GM19193 (cell line): ENCODE data around the gene ANKRD7.

ENCODE experiments used
- POLR2A ChIP-seq: IDR thresholded peaks from 4 replicates; pipeline ENCODE4 v1.6.1; 2011; ENCODE audit not compliant: insufficient read depth, insufficient read length; ENCODE audit errors: extremely low read depth

ANKRD7 gene

GRCh38 chr7:118286131-118286530, 61.6 kb downstream of the ANKRD7 start:
- no peak for TF ChIP-seq POLR2A

- TF ChIP-seq POLR2A, result no peak
Observed at GRCh38 chr7:118288098-118288497, 63.6 kb downstream of the ANKRD7 start.

GRCh38 chr7:118289476-118289875, 65.0 kb downstream of the ANKRD7 start:
- TF ChIP-seq POLR2A, result no peak
